CD14-positive monocyte (primary cell): ENCODE measurements around the gene MACROD2. TPM values are rescaled to one million over a fixed set of nuclear protein-coding genes. Genes with fewer than 3 reads are reported as not detected.

Experiments used
- DNase-seq, 3 donors: peaks; one replicate each; pipeline ENCODE4 v3.0.0-alpha.2; 2011 to 2022
- H2AFZ ChIP-seq: 2 replicates; pipeline ENCODE4 v1.6.0; 2012; ENCODE audit warnings: mild to moderate bottlenecking, low read depth, low read length, inconsistent platforms; ENCODE audit not compliant: insufficient read depth, poor library complexity, severe bottlenecking
- H3K27ac ChIP-seq, 2 donors: 1 replicate in 1 of 2; 2 replicates in 1 of 2; pipeline ENCODE4 v1.5.1; 2012 to 2013; ENCODE audit warnings: low read length in 2 of 2, control low read depth in 1 of 2, inconsistent platforms in 1 of 2, low read depth in 1 of 2, mild to moderate bottlenecking in 1 of 2
- H3K27me3 ChIP-seq, 2 donors: one replicate each; pipeline versions ENCODE4 v1.6.0 to v1.6.1; 2011 to 2013; ENCODE audit warnings: low read length in 2 of 2; ENCODE audit not compliant: control insufficient read depth in 2 of 2, insufficient read depth in 2 of 2
- H3K36me3 ChIP-seq, 2 donors: replicated peaks in 1 of 2; 1 replicate in 1 of 2; 2 replicates in 1 of 2; pipeline versions ENCODE4 v1.5.1 to v1.6.1; 2012 to 2013; ENCODE audit warnings: low read length in 2 of 2, control low read depth in 1 of 2, inconsistent platforms in 1 of 2, mild to moderate bottlenecking in 1 of 2; ENCODE audit not compliant: insufficient read depth in 2 of 2, control insufficient read depth in 1 of 2
- H3K4me1 ChIP-seq, 2 donors: 1 replicate in 1 of 2; 2 replicates in 1 of 2; pipeline versions ENCODE4 v1.5.1 to v1.6.1; 2012 to 2013; ENCODE audit warnings: low read length in 2 of 2, control low read depth in 1 of 2, inconsistent platforms in 1 of 2, mild to moderate bottlenecking in 1 of 2, moderate library complexity in 1 of 2; ENCODE audit not compliant: insufficient read depth in 2 of 2, control insufficient read depth in 1 of 2
- H3K4me2 ChIP-seq: replicated peaks from 2 replicates; pipeline ENCODE3; 2012; ENCODE audit warnings: low read length, moderate library complexity, mild to moderate bottlenecking; ENCODE audit not compliant: poor library complexity, severe bottlenecking; ENCODE audit errors: extremely low read depth
- H3K4me3 ChIP-seq, 3 experiments: fragments of 200-600 bp in 1 of 3; sonication (generic) in 1 of 3; replicated peaks in 1 of 3; 1 replicate in 2 of 3; 2 replicates in 1 of 3; pipeline ENCODE4 v1.5.1; 2011 to 2013; ENCODE audit warnings: low read length in 3 of 3, mild to moderate bottlenecking in 3 of 3, control low read depth in 2 of 3, low read depth in 2 of 3, inconsistent platforms in 1 of 3, moderate library complexity in 1 of 3
- H3K79me2 ChIP-seq: 2 replicates; pipeline ENCODE4 v1.6.0; 2012; ENCODE audit warnings: mild to moderate bottlenecking, control low read depth, inconsistent platforms, low read length, moderate library complexity; ENCODE audit not compliant: insufficient read depth
- H3K9ac ChIP-seq: 2 replicates; pipeline ENCODE4 v1.6.0; 2017; ENCODE audit warnings: low read length, mild to moderate bottlenecking; ENCODE audit not compliant: insufficient read depth, poor library complexity, severe bottlenecking
- H3K9me3 ChIP-seq, 2 donors: replicated peaks in 1 of 2; 1 replicate in 1 of 2; 2 replicates in 1 of 2; pipeline versions ENCODE4 v1.5.1 to v1.6.1; 2012 to 2013; ENCODE audit warnings: low read length in 2 of 2, control low read depth in 1 of 2; ENCODE audit not compliant: control insufficient read depth in 1 of 2, insufficient read depth in 1 of 2
- H4K20me1 ChIP-seq: 2 replicates; pipeline ENCODE4 v1.6.0; 2012; ENCODE audit warnings: mild to moderate bottlenecking, low read length, control low read depth, moderate library complexity; ENCODE audit not compliant: insufficient read depth
- H3K27ac Mint-ChIP-seq, 7 donors: one replicate each; pipeline ENCODE4 v1.8.0; 2020; ENCODE audit warnings: mild to moderate bottlenecking in 7 of 7, mixed read lengths in 7 of 7, moderate library complexity in 6 of 7, inconsistent platforms in 2 of 7
- H3K27me3 Mint-ChIP-seq, 3 donors: one replicate each; pipeline ENCODE4 v1.8.0; 2021 to 2022; ENCODE audit warnings: low read depth in 3 of 3, mild to moderate bottlenecking in 3 of 3, mixed read lengths in 3 of 3, moderate library complexity in 3 of 3, inconsistent platforms in 1 of 3
- H3K36me3 Mint-ChIP-seq, 2 donors: one replicate each; pipeline ENCODE4 v1.8.0; 2020; ENCODE audit warnings: mixed read lengths in 2 of 2, inconsistent platforms in 1 of 2, mild to moderate bottlenecking in 1 of 2
- H3K4me1 Mint-ChIP-seq: one replicate; pipeline ENCODE4 v1.8.0; 2020; ENCODE audit warnings: mild to moderate bottlenecking, mixed read lengths
- H3K4me3 Mint-ChIP-seq, 2 donors: one replicate each; pipeline ENCODE4 v1.8.0; 2020; ENCODE audit warnings: mild to moderate bottlenecking in 2 of 2, mixed read lengths in 2 of 2, moderate library complexity in 1 of 2
- H3K9me3 Mint-ChIP-seq, 7 donors: one replicate each; pipeline ENCODE4 v1.8.0; 2020 to 2022; ENCODE audit warnings: mixed read lengths in 7 of 7, mild to moderate bottlenecking in 6 of 7, moderate library complexity in 6 of 7, inconsistent platforms in 2 of 7
- WGBS: methylation state at CpG from one replicate; pipeline ENCODE4 v1.1.5; 2013; ENCODE audit warnings: missing lambda C conversion rate; ENCODE audit not compliant: insufficient coverage; 5-methylcytosine and 5-hydroxymethylcytosine counted together
- intact Hi-C, 2 donors: fragments of 100-400 bp; cut with micrococcal nuclease; formaldehyde crosslinking; loops; one replicate each; pipeline versions ENCODE4 v1.15.0 to v1.15.1; 2023
- polyA plus RNA-seq, 3 donors: library from polyadenylated mRNA; depleted of rRNA in 1 of 3; unstranded in 2 of 3; stranded (reverse) in 1 of 3; fragments of 300-500 nt in 2 of 3; fragments of >200 nt in 1 of 3; fragmentation: Illumina TruSeq in 2 of 3; gene quantifications; 1 replicate in 2 of 3; 2 replicates in 1 of 3; pipeline ENCODE4 v1.2.3, GENCODE V29; 2012 to 2021
- TF ChIP-seq, protein P1 (sequence below): fragments of 200-600 bp; IDR thresholded peaks from one replicate; pipeline ENCODE4 v1.8.0; 2022; ENCODE audit warnings: antibody characterized with exemption, mild to moderate bottlenecking

Gene MACROD2
- polyA plus RNA-seq, 3 donors: 0.23 TPM; not detected in 2

- intact Hi-C loops: no loop called here
- Mint-ChIP-seq H3K27ac (no peak overlapping the region), H3K4me3 (no peak overlapping the region), H3K4me1 (no peaks in the 10 kb centered on the region), H3K27me3 (no peaks in the 10 kb centered on the region), H3K36me3 (no peaks in the 10 kb centered on the region), H3K9me3 (peaks cover 0 to 10% (median 1%) of the 10 kb centered on the region in 7 donors)
- Histone ChIP-seq H4K20me1 (no peaks in the 10 kb centered on the region), H3K9me3 (peaks cover 2 to 4% of the 10 kb centered on the region in 2 donors), H3K79me2 (no peaks in the 10 kb centered on the region), H3K27ac (no peak overlapping the region), H3K36me3 (no peaks in the 10 kb centered on the region), H3K9ac (no peak overlapping the region), H2AFZ (no peak overlapping the region), H3K27me3 (no peaks in the 10 kb centered on the region), H3K4me2 (no peak overlapping the region), H3K4me3 (no peak overlapping the region), H3K4me1 (no peaks in the 10 kb centered on the region)
- TF ChIP-seq, protein P1, sequence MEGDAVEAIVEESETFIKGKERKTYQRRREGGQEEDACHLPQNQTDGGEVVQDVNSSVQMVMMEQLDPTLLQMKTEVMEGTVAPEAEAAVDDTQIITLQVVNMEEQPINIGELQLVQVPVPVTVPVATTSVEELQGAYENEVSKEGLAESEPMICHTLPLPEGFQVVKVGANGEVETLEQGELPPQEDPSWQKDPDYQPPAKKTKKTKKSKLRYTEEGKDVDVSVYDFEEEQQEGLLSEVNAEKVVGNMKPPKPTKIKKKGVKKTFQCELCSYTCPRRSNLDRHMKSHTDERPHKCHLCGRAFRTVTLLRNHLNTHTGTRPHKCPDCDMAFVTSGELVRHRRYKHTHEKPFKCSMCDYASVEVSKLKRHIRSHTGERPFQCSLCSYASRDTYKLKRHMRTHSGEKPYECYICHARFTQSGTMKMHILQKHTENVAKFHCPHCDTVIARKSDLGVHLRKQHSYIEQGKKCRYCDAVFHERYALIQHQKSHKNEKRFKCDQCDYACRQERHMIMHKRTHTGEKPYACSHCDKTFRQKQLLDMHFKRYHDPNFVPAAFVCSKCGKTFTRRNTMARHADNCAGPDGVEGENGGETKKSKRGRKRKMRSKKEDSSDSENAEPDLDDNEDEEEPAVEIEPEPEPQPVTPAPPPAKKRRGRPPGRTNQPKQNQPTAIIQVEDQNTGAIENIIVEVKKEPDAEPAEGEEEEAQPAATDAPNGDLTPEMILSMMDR: no peak
- WGBS: no CpG with 5 or more reads among the region's 2 CpGs
- no peak for DNase-seq
These were observed 692.7 kb downstream of the MACROD2 start for GRCh38 chr20:14688005-14688404.

- H3K9me3 Mint-ChIP-seq: peaks cover 0 to 7% (median 2%) of the 10 kb centered on the region in 7 donors
- Histone ChIP-seq H3K4me3 (no peak overlapping the region), H3K27ac (no peak overlapping the region), H3K36me3 (no peaks in the 10 kb centered on the region), H3K79me2 (no peaks in the 10 kb centered on the region), H3K4me1 (no peaks in the 10 kb centered on the region), H2AFZ (no peak overlapping the region), H3K9me3 (peaks cover 0 to 2% of the 10 kb centered on the region in 2 donors), H3K4me2 (no peak overlapping the region), H3K9ac (no peak overlapping the region), H4K20me1 (no peaks in the 10 kb centered on the region), H3K27me3 (no peaks in the 10 kb centered on the region)
- no peaks in the 10 kb centered on the region for H3K27me3 Mint-ChIP-seq
- H3K36me3 Mint-ChIP-seq: no peaks in the 10 kb centered on the region
- no peak overlapping the region for H3K4me3 Mint-ChIP-seq
- TF ChIP-seq, protein P1: no peak
- no peak overlapping the region for H3K27ac Mint-ChIP-seq
- WGBS: 83% methylated on average over 1 of the region's 3 CpGs
- DNase-seq: no peak
- intact Hi-C loops: no loop called here
- H3K4me1 Mint-ChIP-seq: no peaks in the 10 kb centered on the region
These were observed 696.7 kb downstream of the MACROD2 start for GRCh38 chr20:14691994-14692393.
